K562 (cell line): ENCODE results near the gene CFAP410.

Experiments
- HMGN3 ChIP-seq: IDR thresholded peaks from 2 replicates; pipeline ENCODE4 v1.6.1; 2011; ENCODE audit warnings: borderline replicate concordance, low read depth, mild to moderate bottlenecking, mixed read lengths, low read length; ENCODE audit not compliant: insufficient read length; ENCODE audit errors: extremely low read depth
- TF ChIP-seq, protein P1 (sequence below): sonication (generic); formaldehyde crosslinking; IDR thresholded peaks from 2 replicates; pipeline ENCODE4 v1.9.0; 2022; ENCODE audit warnings: mild to moderate bottlenecking, missing genetic modification reagents

DNA sequence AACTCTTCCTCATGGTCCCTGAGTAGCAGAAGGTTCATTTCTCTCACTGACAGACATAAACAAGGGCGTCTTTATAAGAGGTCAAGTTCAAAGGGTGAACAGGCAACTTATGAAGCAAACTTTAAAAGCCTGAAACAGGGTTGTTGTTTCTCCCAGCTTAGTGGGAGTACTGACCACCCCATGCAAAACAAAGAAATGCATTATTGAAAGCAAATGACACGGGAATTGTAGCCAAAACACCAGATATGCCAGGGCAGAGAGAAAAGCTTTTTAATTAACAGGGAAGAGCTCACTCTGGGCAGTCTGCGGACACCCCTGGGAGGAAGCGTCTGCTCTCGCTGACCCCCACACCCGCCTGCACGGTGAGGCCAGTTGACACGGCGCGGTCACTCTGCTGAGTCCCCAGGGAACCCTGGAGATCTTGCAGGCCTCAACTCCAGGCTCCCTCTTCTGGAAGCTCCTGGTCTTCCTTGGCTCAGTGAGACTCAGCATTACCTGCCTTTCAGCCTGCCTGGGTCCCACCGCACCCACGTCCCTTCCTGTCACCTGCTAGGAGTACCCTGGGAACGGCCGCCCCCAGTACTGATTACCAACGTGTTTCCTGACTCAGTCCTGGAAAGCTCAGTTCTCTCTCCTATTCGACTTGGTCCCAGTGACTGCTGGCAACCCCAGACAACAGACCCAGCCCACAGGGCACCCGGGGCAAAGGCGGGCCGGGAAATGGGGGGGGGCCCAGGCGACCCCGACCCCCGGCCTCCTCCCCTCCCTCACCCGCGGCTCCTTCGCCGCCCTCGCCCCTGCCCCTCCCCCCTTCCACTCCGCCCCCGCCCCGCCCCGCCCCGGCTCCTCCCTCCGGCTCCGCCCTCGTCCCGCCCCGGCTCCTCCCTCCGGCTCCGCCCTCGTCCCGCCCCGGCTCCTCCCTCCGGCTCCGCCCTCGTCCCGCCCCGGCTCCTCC lies 972 bp downstream of the CFAP410 start:
- TF ChIP-seq, protein P1, sequence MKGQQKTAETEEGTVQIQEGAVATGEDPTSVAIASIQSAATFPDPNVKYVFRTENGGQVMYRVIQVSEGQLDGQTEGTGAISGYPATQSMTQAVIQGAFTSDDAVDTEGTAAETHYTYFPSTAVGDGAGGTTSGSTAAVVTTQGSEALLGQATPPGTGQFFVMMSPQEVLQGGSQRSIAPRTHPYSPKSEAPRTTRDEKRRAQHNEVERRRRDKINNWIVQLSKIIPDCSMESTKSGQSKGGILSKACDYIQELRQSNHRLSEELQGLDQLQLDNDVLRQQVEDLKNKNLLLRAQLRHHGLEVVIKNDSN, result no peak
- TF ChIP-seq HMGN3, result peak; percentile 54
